ENCODE results near the gene LMCD1.

The LMCD1 gene

GRCh38 chr3:8484409-8485140, 17.0 kb upstream of the LMCD1 start:
- no peak for DNase-seq (ENCODE audit: low read depth)

GRCh38 chr3:8485141-8485870, 16.3 kb upstream of the LMCD1 start:
- no peak for DNase-seq (ENCODE audit: low read depth)

GRCh38 chr3:8485943-8486342, 15.7 kb upstream of the LMCD1 start:
- no peak for DNase-seq (ENCODE audit: low read depth)

- no peak for DNase-seq (ENCODE audit: low read depth)
Observed at GRCh38 chr3:8486434-8486833, 15.2 kb upstream of the LMCD1 start.

- no peak for DNase-seq (ENCODE audit: low read depth)
Observed at GRCh38 chr3:8486936-8487335, 14.7 kb upstream of the LMCD1 start.

- DNase-seq (ENCODE audit: low read depth): no peak
Observed at GRCh38 chr3:8488411-8488810, 13.2 kb upstream of the LMCD1 start.

GRCh38 chr3:8488877-8489276, 12.7 kb upstream of the LMCD1 start:
- DNase-seq (ENCODE audit: low read depth): no peak

GRCh38 chr3:8489278-8489792, 12.3 kb upstream of the LMCD1 start:
- DNase-seq (ENCODE audit: low read depth): no peak

GRCh38 chr3:8490079-8490552, 11.5 kb upstream of the LMCD1 start:
- DNase-seq (ENCODE audit: low read depth): no peak

GRCh38 chr3:8491271-8492144, 10.1 kb upstream of the LMCD1 start:
- DNase-seq (ENCODE audit: low read depth): no peak

- no peak for DNase-seq (ENCODE audit: low read depth)
Observed at GRCh38 chr3:8492744-8493511, 8.7 kb upstream of the LMCD1 start.

- no peak for DNase-seq (ENCODE audit: low read depth)
Observed at GRCh38 chr3:8493744-8494143, 7.9 kb upstream of the LMCD1 start.

- DNase-seq (ENCODE audit: low read depth): no peak
Observed at GRCh38 chr3:8494327-8494726, 7.3 kb upstream of the LMCD1 start.

- no peak for DNase-seq (ENCODE audit: low read depth)
Observed at GRCh38 chr3:8497582-8497981, 4.0 kb upstream of the LMCD1 start.

GRCh38 chr3:8499181-8499611, 2.4 kb upstream of the LMCD1 start:
- DNase-seq (ENCODE audit: low read depth): no peak

GRCh38 chr3:8500319-8500988, 1.2 kb upstream of the LMCD1 start:
- no peak for DNase-seq (ENCODE audit: low read depth)

GRCh38 chr3:8500989-8501370, 643 bp upstream of the LMCD1 start:
- DNase-seq (ENCODE audit: low read depth): no peak

- DNase-seq (ENCODE audit: low read depth): no peak
Observed at GRCh38 chr3:8503461-8503860, 1.8 kb downstream of the LMCD1 start.

GRCh38 chr3:8503871-8504610, 2.4 kb downstream of the LMCD1 start:
- no peak for DNase-seq (ENCODE audit: low read depth)

- DNase-seq (ENCODE audit: low read depth): no peak
Observed at GRCh38 chr3:8504611-8504973, 3.0 kb downstream of the LMCD1 start.

Measured in activated T-cell treated with anti-CD3 and anti-CD28 coated beads for 24 hours (primary cell).